ENCODE measurements around the gene MIER2.

The MIER2 gene

GRCh38 chr19:377801-378581, 33.4 kb upstream of the MIER2 start:
- DNase-seq, result no peak

- DNase-seq, result no peak
These were observed 31.5 kb upstream of the MIER2 start for GRCh38 chr19:376111-376470.

- no peak for DNase-seq
These were observed 31.0 kb upstream of the MIER2 start for GRCh38 chr19:375395-376110.

DNA sequence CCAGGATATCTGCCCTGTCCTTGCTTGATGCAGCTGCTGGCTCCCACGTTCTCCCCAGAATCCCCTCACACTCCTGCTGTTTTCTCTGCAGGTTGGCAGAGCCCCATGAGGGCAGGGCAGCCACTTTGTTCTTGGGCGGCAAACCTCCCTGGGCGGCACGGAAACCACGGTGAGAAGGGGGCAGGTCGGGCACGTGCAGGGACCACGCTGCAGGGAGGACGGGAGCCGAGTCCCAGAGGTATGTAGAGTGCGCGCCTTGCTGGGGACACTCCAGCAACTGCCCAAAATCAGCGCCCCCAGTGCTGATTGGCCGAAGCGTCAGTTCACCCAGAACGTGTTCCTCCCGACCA, 30.3 kb upstream of the MIER2 start:
- no peak for DNase-seq

DNA sequence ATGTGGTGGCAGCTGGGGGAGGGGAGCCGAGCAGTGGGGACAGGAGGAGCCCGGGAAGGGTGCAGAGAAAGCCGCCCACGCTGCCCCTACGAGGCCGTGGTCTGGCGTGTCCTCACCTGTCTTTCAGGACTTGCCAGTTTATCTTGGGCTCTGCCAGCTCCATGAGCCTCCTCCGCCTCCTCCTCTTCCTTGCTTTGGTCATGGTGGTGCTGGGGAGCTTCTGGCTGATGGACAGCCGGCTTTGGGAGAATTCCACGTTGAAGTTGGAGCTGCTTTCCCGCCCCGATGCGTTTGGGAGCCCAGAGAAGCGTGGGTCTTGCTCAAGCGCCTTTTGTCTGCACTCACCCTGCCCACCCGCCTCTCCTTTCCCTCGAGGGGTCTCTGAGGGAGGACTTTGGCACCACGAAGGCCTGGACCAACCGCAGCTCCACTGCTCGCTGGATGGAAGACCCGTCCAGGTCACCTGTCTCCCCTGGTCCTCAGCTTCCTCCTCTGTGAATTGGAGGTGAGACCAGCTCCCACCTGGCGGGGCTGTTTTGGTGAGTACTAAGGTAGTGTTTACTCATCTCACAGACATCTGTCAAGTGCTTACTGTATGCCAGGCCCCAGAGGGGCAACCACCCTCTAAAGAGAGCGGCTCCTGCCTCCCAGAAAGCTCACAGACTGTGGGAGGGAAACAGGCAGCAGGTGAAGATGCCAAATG, 29.7 kb upstream of the MIER2 start:
- no peak for DNase-seq

- no peak for DNase-seq
These were observed 29.0 kb upstream of the MIER2 start for GRCh38 chr19:373391-374182.

DNA sequence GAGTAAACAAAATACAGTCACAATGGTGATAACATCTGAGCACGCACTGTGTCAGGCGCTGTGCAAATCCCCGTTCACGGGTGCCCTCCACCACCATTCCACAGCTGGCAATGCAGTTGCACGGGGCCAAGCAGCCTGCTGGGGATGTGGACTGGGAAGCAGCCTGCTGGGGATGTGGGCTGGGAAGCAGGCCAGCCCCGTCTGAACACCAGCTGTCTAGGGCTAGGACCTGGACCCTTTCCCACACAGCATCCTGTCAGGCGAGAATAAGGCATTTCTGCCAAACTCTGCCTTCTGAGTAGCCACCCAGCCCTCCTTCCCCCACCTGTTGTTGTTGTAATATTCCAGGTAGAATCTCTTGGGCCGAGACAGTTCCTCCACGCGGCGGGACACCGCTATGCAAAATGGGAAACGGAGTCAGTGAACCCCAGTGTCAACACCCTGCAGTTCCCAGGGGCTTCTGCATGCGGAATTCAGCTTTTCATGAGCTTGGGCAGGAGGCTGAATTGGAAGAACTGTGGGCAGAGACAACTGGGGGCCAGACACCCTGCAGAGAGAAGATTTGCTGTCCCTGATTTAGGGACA, 27.8 kb upstream of the MIER2 start:
- DNase-seq, result no peak

DNA sequence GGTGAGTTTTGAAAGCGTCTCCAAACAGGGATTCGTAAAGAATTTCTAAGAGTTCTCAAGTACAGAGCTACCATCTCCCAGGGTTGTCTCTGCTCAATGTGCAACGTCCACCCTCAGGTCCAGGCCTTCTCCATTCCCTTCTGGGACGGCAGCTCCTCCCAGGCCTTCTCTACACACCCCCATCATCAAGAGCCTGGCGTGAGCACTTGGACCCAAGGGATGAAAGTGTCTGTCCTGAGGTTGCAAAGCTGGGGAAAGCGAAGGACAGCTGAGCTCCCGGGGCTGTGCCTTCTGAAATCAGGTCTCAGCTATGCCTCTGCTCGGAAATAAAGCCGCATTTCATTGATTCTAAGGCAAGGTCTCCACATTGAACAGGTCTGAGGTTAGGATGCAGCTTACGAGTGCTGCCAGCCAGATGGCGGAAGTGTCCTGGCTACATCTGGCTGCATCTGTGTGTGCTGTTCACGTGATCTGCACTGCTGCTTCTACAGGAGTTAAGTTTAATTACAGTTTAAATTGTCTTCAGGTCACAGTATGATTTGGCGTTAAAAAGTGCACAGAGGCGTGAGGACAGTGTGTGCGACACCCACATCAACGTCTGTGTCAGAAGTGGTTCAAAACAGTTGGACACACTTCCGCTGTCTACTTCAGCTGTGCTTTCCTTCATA, 27.0 kb upstream of the MIER2 start:
- no peak for DNase-seq

GRCh38 chr19:370641-371330, 26.2 kb upstream of the MIER2 start:
- DNase-seq, result no peak

GRCh38 chr19:369876-370275, 25.3 kb upstream of the MIER2 start:
- DNase-seq, result no peak

- no peak for DNase-seq
These were observed 24.7 kb upstream of the MIER2 start for GRCh38 chr19:369256-369655.

DNA sequence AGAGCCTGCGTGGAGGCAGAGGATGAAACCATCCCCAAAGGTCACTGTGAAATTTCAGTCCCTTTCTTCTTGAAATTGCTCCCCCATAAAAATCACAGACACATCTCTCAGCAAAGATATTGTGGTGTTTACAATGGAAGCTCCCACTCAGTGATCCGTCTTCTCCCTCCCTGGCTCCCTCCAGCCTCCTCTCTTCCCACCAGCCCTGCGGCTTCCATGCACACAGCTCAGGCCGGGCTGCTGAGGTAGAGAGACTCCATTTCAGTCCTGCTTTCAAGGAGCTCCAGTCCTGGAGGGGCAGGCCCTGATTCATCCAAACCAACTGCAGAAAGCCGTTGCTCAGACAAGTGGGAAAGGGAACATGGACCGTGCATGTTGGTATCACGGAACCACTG, 24.0 kb upstream of the MIER2 start:
- no peak for DNase-seq

- DNase-seq, result no peak
These were observed 23.5 kb upstream of the MIER2 start for GRCh38 chr19:367963-368629.

DNA sequence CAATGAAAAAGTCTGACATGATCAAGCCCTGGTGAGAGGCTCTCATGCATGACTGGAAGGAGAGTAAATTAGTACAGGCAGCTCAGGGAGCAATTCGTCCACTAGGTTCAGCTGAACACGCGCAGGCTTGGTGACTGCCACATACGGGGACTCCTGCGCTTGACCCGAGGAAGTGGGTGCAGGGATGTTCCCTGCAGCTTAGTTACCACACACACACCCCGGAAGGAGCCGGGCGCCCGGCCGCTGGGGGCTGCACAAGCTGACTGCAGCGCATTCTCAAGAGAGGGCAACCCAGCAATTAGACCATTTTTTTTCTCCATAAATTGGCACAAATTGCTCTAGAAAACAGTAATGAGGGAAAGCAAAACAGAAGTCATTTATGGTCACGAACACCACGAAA, 23.0 kb upstream of the MIER2 start:
- DNase-seq, result no peak

DNA sequence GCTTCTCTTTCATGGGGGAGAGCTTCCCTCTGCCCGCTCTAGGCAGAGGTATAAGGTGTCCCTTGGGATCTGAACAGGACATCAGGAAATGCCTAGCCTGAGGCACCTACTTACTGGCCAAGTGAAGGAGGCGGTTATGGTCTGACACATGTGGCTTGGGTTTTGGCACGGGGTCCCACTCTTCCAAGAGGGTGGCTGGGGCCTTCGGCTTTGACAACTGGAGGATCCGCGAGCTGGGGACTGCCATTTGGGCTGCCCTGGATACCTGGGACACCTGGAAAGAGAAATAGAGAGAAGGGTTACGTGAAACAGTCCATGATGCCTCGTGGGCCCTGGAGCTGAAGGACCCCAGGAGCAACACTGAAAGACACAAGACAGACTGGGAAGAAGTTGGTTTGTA, 22.4 kb upstream of the MIER2 start:
- DNase-seq, result no peak

DNA sequence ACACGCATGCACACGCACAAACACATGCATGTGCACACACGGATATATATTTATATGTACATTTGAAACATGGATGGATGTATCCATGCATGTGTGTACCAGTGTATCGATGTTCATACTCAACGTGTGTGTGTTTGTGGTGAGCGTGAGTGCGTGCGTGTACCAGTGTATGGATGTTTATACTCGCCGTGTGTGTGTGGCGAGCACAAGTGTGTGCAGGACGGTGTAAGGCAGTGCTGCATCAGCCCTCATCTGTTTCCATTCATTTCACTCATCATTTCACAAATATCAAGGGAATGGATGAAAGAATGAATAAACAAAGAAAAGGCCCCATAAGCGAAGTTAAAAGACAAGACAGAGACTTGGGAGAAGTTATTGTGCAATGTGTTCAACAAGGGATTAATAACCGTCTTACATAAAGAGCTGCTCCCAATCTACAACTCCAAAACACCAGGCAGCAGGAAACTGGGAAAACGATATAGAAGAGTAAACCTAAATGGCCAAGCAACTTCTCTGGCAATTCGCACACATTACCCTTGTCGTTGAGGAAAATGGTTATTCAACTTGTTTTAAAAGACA, 21.7 kb upstream of the MIER2 start:
- no peak for DNase-seq

- no peak for DNase-seq
These were observed 20.1 kb upstream of the MIER2 start for GRCh38 chr19:364496-365287.

DNA sequence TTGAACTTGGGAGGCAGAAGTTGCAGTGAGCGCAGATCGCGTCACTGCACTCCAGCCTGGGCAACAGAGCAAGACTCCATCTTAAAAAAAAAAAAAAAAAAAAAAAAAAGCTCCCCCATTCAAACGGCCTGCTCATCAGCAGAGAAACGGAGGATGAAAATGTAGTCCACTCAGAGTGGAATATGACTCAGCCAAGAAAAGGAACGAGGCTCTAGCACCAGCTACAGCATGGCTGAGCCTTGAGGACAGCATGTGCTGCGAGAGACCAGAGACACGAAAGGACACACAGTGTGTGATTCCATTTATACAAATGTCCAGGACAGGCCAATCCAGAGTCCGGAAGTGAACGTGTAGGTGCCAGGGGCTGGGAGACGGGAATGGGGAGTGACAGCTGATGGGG, 18.1 kb upstream of the MIER2 start:
- no peak for DNase-seq

DNA sequence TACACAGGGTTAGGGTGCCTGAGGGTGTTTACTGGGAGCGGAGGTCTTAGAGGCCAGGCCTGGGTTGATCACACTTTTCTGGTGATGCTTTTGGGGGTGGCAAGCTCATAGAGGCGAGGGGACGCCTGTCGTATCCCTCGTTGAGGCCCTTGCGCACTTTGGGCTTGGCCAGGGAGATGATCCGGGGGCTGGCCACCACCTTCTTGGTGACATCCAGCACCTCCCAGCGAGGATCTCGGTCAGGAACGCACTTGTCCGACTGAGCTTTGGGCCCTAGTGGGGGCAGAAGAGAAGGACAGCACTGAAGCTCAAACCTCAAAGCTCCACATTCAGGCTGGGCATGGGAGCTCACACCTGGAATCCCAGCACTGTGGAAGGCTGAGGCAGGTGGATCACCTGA, 17.6 kb upstream of the MIER2 start:
- no peak for DNase-seq

DNA sequence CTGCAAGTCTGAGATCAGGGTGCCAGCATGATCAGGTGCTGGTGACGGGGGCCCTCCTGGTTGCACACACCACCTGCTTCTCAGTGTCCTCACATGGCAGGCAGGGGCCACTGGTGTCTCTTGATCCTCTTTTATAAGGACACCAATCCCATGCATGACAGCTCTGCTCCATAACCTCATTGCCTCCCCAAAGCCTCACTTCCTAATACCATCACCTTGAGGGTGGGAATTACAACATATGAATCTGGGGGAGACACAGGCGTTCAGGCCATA, 15.0 kb upstream of the MIER2 start:
- no peak for DNase-seq
